Parathyroid adenoma (tissue), 2 donors: ENCODE measurements around the gene ADAMTSL1.

Experiments
- H2AFZ ChIP-seq: fragments of 300-600 bp; sonication (generic); one replicate; pipeline ENCODE4 v1.7.0; 2017; ENCODE audit warnings: antibody characterized with exemption, mild to moderate bottlenecking
- H3K27ac ChIP-seq: fragments of 300-600 bp; sonication (generic); one replicate; pipeline ENCODE4 v1.7.0; 2017
- H3K27me3 ChIP-seq: fragments of 300-600 bp; sonication (generic); one replicate; pipeline ENCODE4 v1.7.0; 2017; ENCODE audit warnings: low read length; ENCODE audit not compliant: control insufficient read depth, insufficient read depth
- H3K36me3 ChIP-seq: fragments of 300-600 bp; sonication (generic); one replicate; pipeline ENCODE4 v1.7.0; 2017; ENCODE audit warnings: low read length; ENCODE audit not compliant: control insufficient read depth, insufficient read depth
- H3K4me1 ChIP-seq: fragments of 300-600 bp; sonication (generic); one replicate; pipeline ENCODE4 v1.7.0; 2017; ENCODE audit warnings: control low read depth
- H3K4me2 ChIP-seq: fragments of 300-600 bp; sonication (generic); one replicate; pipeline ENCODE4 v1.7.0; 2017; ENCODE audit warnings: low read length
- H3K4me3 ChIP-seq: fragments of 300-600 bp; sonication (generic); one replicate; pipeline ENCODE4 v1.7.0; 2017; ENCODE audit warnings: low read depth, low read length
- H3K79me2 ChIP-seq: fragments of 300-600 bp; sonication (generic); one replicate; pipeline ENCODE4 v1.7.0; 2017; ENCODE audit warnings: control low read depth
- H3K9ac ChIP-seq: fragments of 300-600 bp; sonication (generic); one replicate; pipeline ENCODE4 v1.7.0; 2017; ENCODE audit warnings: mild to moderate bottlenecking
- H3K9me3 ChIP-seq: fragments of 300-600 bp; sonication (generic); one replicate; pipeline ENCODE4 v1.7.0; 2017; ENCODE audit warnings: low read length; ENCODE audit not compliant: control insufficient read depth
- CTCF ChIP-seq: fragments of 300-600 bp; sonication (generic); IDR thresholded peaks from one replicate; pipeline ENCODE4 v1.7.0; 2017; ENCODE audit warnings: antibody characterized with exemption, mild to moderate bottlenecking
- donor health status: primary hyperparathyroidism.

Gene ADAMTSL1

GRCh38 chr9:18922161-18922885 is 448.4 kb downstream of the ADAMTSL1 start:
- H3K27ac ChIP-seq: no peak overlapping the region
- no peak overlapping the region for H3K4me2 ChIP-seq
- no peak for TF ChIP-seq CTCF
- no peaks in the 10 kb centered on the region for H3K36me3 ChIP-seq
- H2AFZ ChIP-seq: no peak overlapping the region
- no peaks in the 10 kb centered on the region for H3K4me1 ChIP-seq
- H3K79me2 ChIP-seq: no peaks in the 10 kb centered on the region
- H3K9me3 ChIP-seq: no peaks in the 10 kb centered on the region
- H3K9ac ChIP-seq: no peak overlapping the region
- H3K4me3 ChIP-seq: no peak overlapping the region
- H3K27me3 ChIP-seq: no peaks in the 10 kb centered on the region

GRCh38 chr9:18923167-18923566 is 449.2 kb downstream of the ADAMTSL1 start:
- Histone ChIP-seq H3K4me1 (no peaks in the 10 kb centered on the region), H3K36me3 (no peaks in the 10 kb centered on the region), H3K4me2 (no peak overlapping the region), H2AFZ (no peak overlapping the region), H3K9me3 (no peaks in the 10 kb centered on the region), H3K27ac (no peak overlapping the region), H3K9ac (no peak overlapping the region), H3K79me2 (no peaks in the 10 kb centered on the region), H3K4me3 (no peak overlapping the region), H3K27me3 (no peaks in the 10 kb centered on the region)
- TF ChIP-seq CTCF: no peak

- H3K9me3 ChIP-seq: no peaks in the 10 kb centered on the region
- no peaks in the 10 kb centered on the region for H3K79me2 ChIP-seq
- no peaks in the 10 kb centered on the region for H3K27me3 ChIP-seq
- no peak overlapping the region for H3K4me3 ChIP-seq
- no peak for TF ChIP-seq CTCF
- H3K4me2 ChIP-seq: no peak overlapping the region
- no peaks in the 10 kb centered on the region for H3K36me3 ChIP-seq
- H2AFZ ChIP-seq: no peak overlapping the region
- no peaks in the 10 kb centered on the region for H3K4me1 ChIP-seq
- H3K27ac ChIP-seq: no peak overlapping the region
- H3K9ac ChIP-seq: no peak overlapping the region
These were observed 449.9 kb downstream of the ADAMTSL1 start for GRCh38 chr9:18923671-18924430.

- no peak overlapping the region for H3K4me2 ChIP-seq
- H3K27me3 ChIP-seq: no peaks in the 10 kb centered on the region
- no peaks in the 10 kb centered on the region for H3K79me2 ChIP-seq
- no peaks in the 10 kb centered on the region for H3K4me1 ChIP-seq
- no peaks in the 10 kb centered on the region for H3K9me3 ChIP-seq
- no peaks in the 10 kb centered on the region for H3K36me3 ChIP-seq
- TF ChIP-seq CTCF: no peak
- no peak overlapping the region for H2AFZ ChIP-seq
- H3K9ac ChIP-seq: no peak overlapping the region
- no peak overlapping the region for H3K4me3 ChIP-seq
- no peak overlapping the region for H3K27ac ChIP-seq
These were observed 451.9 kb downstream of the ADAMTSL1 start for GRCh38 chr9:18925880-18926279.
